GM23338 (cell line): Measurements from ENCODE around the gene ATR. TPM values are rescaled to one million over a fixed set of nuclear protein-coding genes. Genes with fewer than 3 reads are reported as not detected.

ENCODE experiments used
- ATAC-seq: fragments of 200-7000 bp; cut with Tn5 transposase; 3 replicates; pipeline ENCODE4 v1.9.1; 2020
- DNase-seq: peaks from one replicate; pipeline ENCODE4 v3.0.0-alpha.2; 2015; ENCODE audit warnings: low spot score
- H2AFZ ChIP-seq: fragments of 200-600 bp; sonication (generic); 2 replicates; pipeline ENCODE4 v1.8.0; 2016; ENCODE audit warnings: antibody characterized with exemption, mild to moderate bottlenecking, moderate library complexity
- H3F3A ChIP-seq: fragments of 200-600 bp; sonication (generic); replicated peaks from 2 replicates; pipeline ENCODE4 v1.8.0; 2017; ENCODE audit warnings: antibody characterized with exemption, mixed run types, low read depth
- H3K27ac ChIP-seq: fragments of 200-600 bp; sonication (generic); 2 replicates; pipeline ENCODE4 v1.6.1; 2016; ENCODE audit warnings: low read depth
- H3K27me3 ChIP-seq: fragments of 200-600 bp; sonication (generic); 2 replicates; pipeline ENCODE4 v1.8.0; 2016; ENCODE audit warnings: mild to moderate bottlenecking, mixed run types, moderate library complexity; ENCODE audit not compliant: insufficient read depth
- H3K36me3 ChIP-seq: fragments of 200-600 bp; sonication (generic); 2 replicates; pipeline ENCODE4 v1.8.0; 2016; ENCODE audit warnings: mild to moderate bottlenecking; ENCODE audit not compliant: insufficient read depth
- H3K4me1 ChIP-seq: fragments of 200-600 bp; sonication (generic); 2 replicates; pipeline ENCODE4 v1.8.0; 2016; ENCODE audit warnings: mild to moderate bottlenecking, moderate library complexity; ENCODE audit not compliant: insufficient read depth
- H3K4me2 ChIP-seq: fragments of 200-600 bp; sonication (generic); 2 replicates; pipeline ENCODE4 v1.7.1; 2017; ENCODE audit warnings: mixed run types
- H3K4me3 ChIP-seq: fragments of 200-600 bp; sonication (generic); 2 replicates; pipeline ENCODE4 v1.6.1; 2016; ENCODE audit warnings: mixed run types
- H3K79me2 ChIP-seq: fragments of 200-600 bp; sonication (generic); replicated peaks from 2 replicates; pipeline ENCODE4 v1.8.0; 2017; ENCODE audit warnings: mild to moderate bottlenecking; ENCODE audit not compliant: insufficient read depth
- H3K9me2 ChIP-seq: fragments of 200-600 bp; sonication (generic); 2 replicates; pipeline ENCODE4 v1.8.0; 2017; ENCODE audit not compliant: insufficient read depth
- H4K20me1 ChIP-seq: fragments of 200-600 bp; sonication (generic); replicated peaks from 2 replicates; pipeline ENCODE4 v1.8.0; 2017; ENCODE audit warnings: mild to moderate bottlenecking; ENCODE audit not compliant: insufficient read depth
- H3K27ac Mint-ChIP-seq: 2 replicates; pipeline ENCODE4 v1.8.0; 2020; ENCODE audit warnings: inconsistent platforms, mild to moderate bottlenecking, moderate library complexity, mixed read lengths
- H3K27me3 Mint-ChIP-seq: 3 replicates; pipeline ENCODE4 v1.8.0; 2022; ENCODE audit warnings: low read depth, mild to moderate bottlenecking, moderate library complexity, mixed read lengths, inconsistent platforms; ENCODE audit not compliant: insufficient read depth, poor library complexity
- H3K36me3 Mint-ChIP-seq: 3 replicates; pipeline ENCODE4 v1.8.0; 2021; ENCODE audit warnings: low read depth, mild to moderate bottlenecking, inconsistent platforms, moderate library complexity, mixed read lengths
- H3K4me1 Mint-ChIP-seq: 3 replicates; pipeline ENCODE4 v1.8.0; 2020; ENCODE audit warnings: mild to moderate bottlenecking, inconsistent platforms, mixed read lengths
- H3K4me3 Mint-ChIP-seq: 3 replicates; pipeline ENCODE4 v1.8.0; 2021; ENCODE audit warnings: moderate library complexity, mild to moderate bottlenecking, inconsistent platforms, mixed read lengths
- H3K9me3 Mint-ChIP-seq: 3 replicates; pipeline ENCODE4 v1.8.0; 2020; ENCODE audit warnings: moderate library complexity, mild to moderate bottlenecking, inconsistent platforms, mixed read lengths
- CREB1 ChIP-seq: fragments of 250-450 bp; sonication (Bioruptor Pico); IDR thresholded peaks from 2 replicates; pipeline ENCODE4 v1.5.0; 2020; ENCODE audit warnings: low read depth, mild to moderate bottlenecking, moderate library complexity
- CTCF ChIP-seq, 2 experiments: fragments of 200-600 bp in 1 of 2; sonication (generic) in 1 of 2; conservative IDR thresholded peaks; 2 replicates each; pipeline versions ENCODE4 v1.5.1 to v1.6.1; 2016 to 2017; ENCODE audit warnings: antibody characterized with exemption in 2 of 2, low read depth in 2 of 2, mild to moderate bottlenecking in 2 of 2, moderate library complexity in 1 of 2
- EZH2 ChIP-seq: fragments of 200-600 bp; sonication (generic); IDR thresholded peaks from one replicate; pipeline ENCODE4 v1.8.0; 2017; ENCODE audit warnings: antibody characterized with exemption, mild to moderate bottlenecking, low read depth; ENCODE audit not compliant: unreplicated experiment
- EZH2phosphoT487 ChIP-seq: fragments of 200-600 bp; sonication (generic); IDR thresholded peaks from one replicate; pipeline ENCODE4 v1.8.1; 2018; ENCODE audit warnings: antibody characterized with exemption; ENCODE audit not compliant: unreplicated experiment
- JUNB ChIP-seq: IDR thresholded peaks from one replicate; pipeline ENCODE4 v1.6.1; 2016; ENCODE audit warnings: antibody characterized with exemption; ENCODE audit not compliant: unreplicated experiment
- NANOG ChIP-seq: IDR thresholded peaks from 2 replicates; pipeline ENCODE4 v1.6.1; 2016; ENCODE audit warnings: antibody characterized with exemption, borderline replicate concordance
- POLR2AphosphoS5 ChIP-seq: IDR thresholded peaks from 2 replicates; pipeline ENCODE4 v1.6.1; 2016; ENCODE audit warnings: antibody characterized with exemption, low read depth
- REST ChIP-seq: IDR thresholded peaks from one replicate; pipeline ENCODE4 v1.6.1; 2018; ENCODE audit warnings: antibody characterized with exemption; ENCODE audit not compliant: unreplicated experiment
- STAT1 ChIP-seq: IDR thresholded peaks from one replicate; pipeline ENCODE4 v1.6.1; 2016; ENCODE audit warnings: antibody characterized with exemption; ENCODE audit not compliant: unreplicated experiment
- ZNF114 ChIP-seq: fragments of 250-450 bp; sonication (Bioruptor Pico); IDR thresholded peaks from 2 replicates; pipeline ENCODE4 v1.5.0; 2020; ENCODE audit warnings: mild to moderate bottlenecking, moderate library complexity
- ZNF331 ChIP-seq: fragments of 250-450 bp; sonication (Bioruptor Pico); IDR thresholded peaks from 2 replicates; pipeline ENCODE4 v1.5.0; 2020; ENCODE audit warnings: low read depth, mild to moderate bottlenecking, moderate library complexity
- polyA plus RNA-seq: library from polyadenylated mRNA; unstranded; fragments of >200 nt; fragmentation: Nextera tagmentation; extraction: Ambion mirVana; gene quantifications from 2 replicates; pipeline ENCODE4 v1.2.1, GENCODE V29; 2016
- total RNA-seq: library from RNA; depleted of rRNA; stranded (reverse); fragments of >200 nt; shearing (Covaris generic); gene quantifications from 2 replicates; pipeline ENCODE4 v1.2.3, GENCODE V29; 2014
- TF ChIP-seq, protein P1 (sequence below): fragments of 250-450 bp; sonication (Bioruptor Pico); IDR thresholded peaks from 2 replicates; pipeline ENCODE4 v1.5.0; 2020; ENCODE audit warnings: mild to moderate bottlenecking, moderate library complexity
- TF ChIP-seq, protein P2 (sequence below): IDR thresholded peaks from 2 replicates; pipeline ENCODE4 v1.6.1; 2016; ENCODE audit warnings: antibody characterized with exemption

ATR gene
- total and polyA plus RNA-seq, 2 experiments from 2014 or later, result 29.7 to 39.1 TPM

- DNase-seq (no peak), ATAC-seq (no peak)
- peaks cover 4% of the 10 kb centered on the region; the same call in 1 of the 2 replicates for H3K36me3 ChIP-seq
- no peak overlapping the region for H3K27ac ChIP-seq
- H4K20me1 ChIP-seq, result 0 out of 2 replicates have a peak, but pooled peaks cover 2% of the 10 kb centered on the region
- H3K27ac Mint-ChIP-seq, result no peak overlapping the region
- no peaks in the 10 kb centered on the region for H3K27me3 Mint-ChIP-seq
- no peaks in the 10 kb centered on the region for H3K79me2 ChIP-seq
- no peak overlapping the region for H2AFZ ChIP-seq
- H3K9me3 Mint-ChIP-seq, result no peaks in the 10 kb centered on the region
- H3F3A ChIP-seq, result no peaks in the 10 kb centered on the region
- H3K4me3 Mint-ChIP-seq, result no peak overlapping the region
- H3K4me1 Mint-ChIP-seq, result peaks cover 2% of the 10 kb centered on the region; the same call in 1 of the 3 replicates
- no peak overlapping the region for H3K4me3 ChIP-seq
- H3K9me2 ChIP-seq, result no peaks in the 10 kb centered on the region
- no peaks in the 10 kb centered on the region for H3K27me3 ChIP-seq
- TF ChIP-seq EZH2 (no peak), POLR2AphosphoS5 (no peak), EZH2phosphoT487 (no peak), STAT1 (no peak), CREB1 (CRISPR knock-in tag) (no peak), ZNF114 (no peak), REST (no peak), NANOG (no peak), JUNB (no peak), ZNF331 (CRISPR knock-in tag) (no peak), CTCF (conservative IDR thresholded peaks at IDR 0.05; ENCODE audit: low read depth in 2 of 2) (no peak)
- TF ChIP-seq, protein P1, sequence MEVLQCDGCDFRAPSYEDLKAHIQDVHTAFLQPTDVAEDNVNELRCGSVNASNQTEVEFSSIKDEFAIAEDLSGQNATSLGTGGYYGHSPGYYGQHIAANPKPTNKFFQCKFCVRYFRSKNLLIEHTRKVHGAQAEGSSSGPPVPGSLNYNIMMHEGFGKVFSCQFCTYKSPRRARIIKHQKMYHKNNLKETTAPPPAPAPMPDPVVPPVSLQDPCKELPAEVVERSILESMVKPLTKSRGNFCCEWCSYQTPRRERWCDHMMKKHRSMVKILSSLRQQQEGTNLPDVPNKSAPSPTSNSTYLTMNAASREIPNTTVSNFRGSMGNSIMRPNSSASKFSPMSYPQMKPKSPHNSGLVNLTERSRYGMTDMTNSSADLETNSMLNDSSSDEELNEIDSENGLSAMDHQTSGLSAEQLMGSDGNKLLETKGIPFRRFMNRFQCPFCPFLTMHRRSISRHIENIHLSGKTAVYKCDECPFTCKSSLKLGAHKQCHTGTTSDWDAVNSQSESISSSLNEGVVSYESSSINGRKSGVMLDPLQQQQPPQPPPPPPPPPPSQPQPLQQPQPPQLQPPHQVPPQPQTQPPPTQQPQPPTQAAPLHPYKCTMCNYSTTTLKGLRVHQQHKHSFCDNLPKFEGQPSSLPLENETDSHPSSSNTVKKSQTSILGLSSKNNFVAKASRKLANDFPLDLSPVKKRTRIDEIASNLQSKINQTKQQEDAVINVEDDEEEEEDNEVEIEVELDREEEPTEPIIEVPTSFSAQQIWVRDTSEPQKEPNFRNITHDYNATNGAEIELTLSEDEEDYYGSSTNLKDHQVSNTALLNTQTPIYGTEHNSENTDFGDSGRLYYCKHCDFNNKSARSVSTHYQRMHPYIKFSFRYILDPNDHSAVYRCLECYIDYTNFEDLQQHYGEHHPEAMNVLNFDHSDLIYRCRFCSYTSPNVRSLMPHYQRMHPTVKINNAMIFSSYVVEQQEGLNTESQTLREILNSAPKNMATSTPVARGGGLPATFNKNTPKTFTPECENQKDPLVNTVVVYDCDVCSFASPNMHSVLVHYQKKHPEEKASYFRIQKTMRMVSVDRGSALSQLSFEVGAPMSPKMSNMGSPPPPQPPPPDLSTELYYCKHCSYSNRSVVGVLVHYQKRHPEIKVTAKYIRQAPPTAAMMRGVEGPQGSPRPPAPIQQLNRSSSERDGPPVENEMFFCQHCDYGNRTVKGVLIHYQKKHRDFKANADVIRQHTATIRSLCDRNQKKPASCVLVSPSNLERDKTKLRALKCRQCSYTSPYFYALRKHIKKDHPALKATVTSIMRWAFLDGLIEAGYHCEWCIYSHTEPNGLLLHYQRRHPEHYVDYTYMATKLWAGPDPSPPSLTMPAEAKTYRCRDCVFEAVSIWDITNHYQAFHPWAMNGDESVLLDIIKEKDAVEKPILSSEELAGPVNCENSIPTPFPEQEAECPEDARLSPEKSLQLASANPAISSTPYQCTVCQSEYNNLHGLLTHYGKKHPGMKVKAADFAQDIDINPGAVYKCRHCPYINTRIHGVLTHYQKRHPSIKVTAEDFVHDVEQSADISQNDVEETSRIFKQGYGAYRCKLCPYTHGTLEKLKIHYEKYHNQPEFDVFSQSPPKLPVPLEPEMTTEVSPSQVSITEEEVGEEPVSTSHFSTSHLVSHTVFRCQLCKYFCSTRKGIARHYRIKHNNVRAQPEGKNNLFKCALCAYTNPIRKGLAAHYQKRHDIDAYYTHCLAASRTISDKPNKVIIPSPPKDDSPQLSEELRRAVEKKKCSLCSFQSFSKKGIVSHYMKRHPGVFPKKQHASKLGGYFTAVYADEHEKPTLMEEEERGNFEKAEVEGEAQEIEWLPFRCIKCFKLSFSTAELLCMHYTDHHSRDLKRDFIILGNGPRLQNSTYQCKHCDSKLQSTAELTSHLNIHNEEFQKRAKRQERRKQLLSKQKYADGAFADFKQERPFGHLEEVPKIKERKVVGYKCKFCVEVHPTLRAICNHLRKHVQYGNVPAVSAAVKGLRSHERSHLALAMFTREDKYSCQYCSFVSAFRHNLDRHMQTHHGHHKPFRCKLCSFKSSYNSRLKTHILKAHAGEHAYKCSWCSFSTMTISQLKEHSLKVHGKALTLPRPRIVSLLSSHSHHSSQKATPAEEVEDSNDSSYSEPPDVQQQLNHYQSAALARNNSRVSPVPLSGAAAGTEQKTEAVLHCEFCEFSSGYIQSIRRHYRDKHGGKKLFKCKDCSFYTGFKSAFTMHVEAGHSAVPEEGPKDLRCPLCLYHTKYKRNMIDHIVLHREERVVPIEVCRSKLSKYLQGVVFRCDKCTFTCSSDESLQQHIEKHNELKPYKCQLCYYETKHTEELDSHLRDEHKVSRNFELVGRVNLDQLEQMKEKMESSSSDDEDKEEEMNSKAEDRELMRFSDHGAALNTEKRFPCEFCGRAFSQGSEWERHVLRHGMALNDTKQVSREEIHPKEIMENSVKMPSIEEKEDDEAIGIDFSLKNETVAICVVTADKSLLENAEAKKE (CRISPR knock-in tag), result no peak
- TF ChIP-seq, protein P2, sequence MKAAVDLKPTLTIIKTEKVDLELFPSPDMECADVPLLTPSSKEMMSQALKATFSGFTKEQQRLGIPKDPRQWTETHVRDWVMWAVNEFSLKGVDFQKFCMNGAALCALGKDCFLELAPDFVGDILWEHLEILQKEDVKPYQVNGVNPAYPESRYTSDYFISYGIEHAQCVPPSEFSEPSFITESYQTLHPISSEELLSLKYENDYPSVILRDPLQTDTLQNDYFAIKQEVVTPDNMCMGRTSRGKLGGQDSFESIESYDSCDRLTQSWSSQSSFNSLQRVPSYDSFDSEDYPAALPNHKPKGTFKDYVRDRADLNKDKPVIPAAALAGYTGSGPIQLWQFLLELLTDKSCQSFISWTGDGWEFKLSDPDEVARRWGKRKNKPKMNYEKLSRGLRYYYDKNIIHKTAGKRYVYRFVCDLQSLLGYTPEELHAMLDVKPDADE, result no peak
- H3K4me2 ChIP-seq, result no peak overlapping the region
- no peaks in the 10 kb centered on the region for H3K4me1 ChIP-seq
- H3K36me3 Mint-ChIP-seq, result peaks cover 21% of the 10 kb centered on the region
These were observed 149.0 kb downstream of the ATR start for GRCh38 chr3:142429582-142429981.
